HEK293 (cell line): Measurements from ENCODE around the gene MPO.

ENCODE experiments used
- CTCF ChIA-PET: fragments of 350-600 bp; formaldehyde crosslinking; extraction: SDS; loops from one replicate; lab custom pipeline; 2021; ENCODE audit warnings: antibody characterized with exemption; lab: Yijun Ruan, JAX
- POLR2A ChIA-PET: fragments of 300-600 bp; formaldehyde crosslinking; extraction: SDS; loops from one replicate; lab custom pipeline; 2020; ENCODE audit warnings: antibody characterized with exemption, inconsistent platforms; lab: Yijun Ruan, JAX
- H3K27ac ChIP-seq: fragments of 200-500 bp; sonication (Bioruptor generic); 2 replicates; pipeline ENCODE4 v1.5.1; 2014; ENCODE audit warnings: low read depth, low read length, control low read depth, inconsistent platforms; ENCODE audit errors: extremely low read depth
- H3K36me3 ChIP-seq, 2 experiments: fragments of 200-500 bp in 1 of 2; sonication (Bioruptor generic) in 1 of 2; 1 replicate in 1 of 2; 2 replicates in 1 of 2; pipeline ENCODE4 v1.5.1; 2014 to 2017; ENCODE audit warnings: inconsistent platforms in 2 of 2, low read length in 2 of 2; ENCODE audit not compliant: control insufficient read depth in 2 of 2, insufficient read depth in 1 of 2
- H3K4me1 ChIP-seq: fragments of 200-500 bp; sonication (Bioruptor generic); 2 replicates; pipeline ENCODE4 v1.5.1; 2014; ENCODE audit warnings: mild to moderate bottlenecking, low read length, inconsistent platforms; ENCODE audit not compliant: control insufficient read depth, insufficient read depth
- H3K4me3 ChIP-seq: 2 replicates; pipeline ENCODE4 v1.5.1; 2011; ENCODE audit warnings: low read depth, mild to moderate bottlenecking, control low read depth, low read length, moderate library complexity
- H3K9me3 ChIP-seq: fragments of 200-500 bp; sonication (Bioruptor generic); 2 replicates; pipeline ENCODE4 v1.5.1; 2014; ENCODE audit warnings: low read depth, low read length, inconsistent platforms; ENCODE audit not compliant: control insufficient read depth, insufficient read depth
- EGR2 ChIP-seq: fragments of 450-650 bp; formaldehyde crosslinking; IDR thresholded peaks from 2 replicates; pipeline ENCODE4 v1.5.1; 2016; ENCODE audit warnings: low read depth, missing biosample characterization, missing genetic modification characterization
- HOXD13 ChIP-seq: sonication (generic); formaldehyde crosslinking; IDR thresholded peaks from 2 replicates; pipeline ENCODE4 v1.8.0; 2022; ENCODE audit warnings: missing genetic modification reagents, borderline replicate concordance
- PRDM6 ChIP-seq: fragments of 450-650 bp; formaldehyde crosslinking; IDR thresholded peaks from 2 replicates; pipeline ENCODE4 v1.5.1; 2017; ENCODE audit warnings: missing biosample characterization, missing genetic modification characterization
- SCRT1 ChIP-seq: fragments of 450-650 bp; formaldehyde crosslinking; IDR thresholded peaks from 2 replicates; pipeline ENCODE4 v1.5.1; 2016; ENCODE audit warnings: missing biosample characterization, missing genetic modification characterization, borderline replicate concordance
- SP7 ChIP-seq: fragments of 450-650 bp; formaldehyde crosslinking; IDR thresholded peaks from 2 replicates; pipeline ENCODE4 v1.5.1; 2016; ENCODE audit warnings: missing biosample characterization, missing genetic modification characterization
- ZBTB26 ChIP-seq: fragments of 450-650 bp; formaldehyde crosslinking; optimal IDR thresholded peaks from 2 replicates; pipeline ENCODE3; 2016; ENCODE audit warnings: missing biosample characterization, mild to moderate bottlenecking, missing genetic modification characterization
- ZBTB7A ChIP-seq: fragments of 450-650 bp; formaldehyde crosslinking; IDR thresholded peaks from 2 replicates; pipeline ENCODE4 v1.5.1; 2016; ENCODE audit warnings: low read depth, missing biosample characterization, missing genetic modification characterization
- ZFHX2 ChIP-seq: fragments of 450-650 bp; formaldehyde crosslinking; conservative IDR thresholded peaks from 2 replicates; pipeline ENCODE4 v1.5.1; 2016; ENCODE audit warnings: missing biosample characterization, missing genetic modification characterization
- ZNF16 ChIP-seq: fragments of 450-650 bp; formaldehyde crosslinking; IDR thresholded peaks from 2 replicates; pipeline ENCODE4 v1.5.1; 2016; ENCODE audit warnings: low read depth, missing biosample characterization, missing genetic modification characterization
- ZNF184 ChIP-seq: fragments of 450-650 bp; IDR thresholded peaks from 2 replicates; pipeline ENCODE4 v1.5.1; 2018; ENCODE audit warnings: missing biosample characterization, mild to moderate bottlenecking, missing genetic modification characterization
- ZNF202 ChIP-seq: fragments of 450-650 bp; formaldehyde crosslinking; IDR thresholded peaks from 2 replicates; pipeline ENCODE4 v1.5.1; 2016; ENCODE audit warnings: missing biosample characterization, missing genetic modification characterization, borderline replicate concordance
- ZNF214 ChIP-seq: fragments of 450-650 bp; formaldehyde crosslinking; IDR thresholded peaks from 2 replicates; pipeline ENCODE4 v1.5.1; 2017; ENCODE audit warnings: missing biosample characterization, mild to moderate bottlenecking, missing genetic modification characterization, borderline replicate concordance
- ZNF248 ChIP-seq: fragments of 450-650 bp; formaldehyde crosslinking; IDR thresholded peaks from 2 replicates; pipeline ENCODE4 v1.5.1; 2017; ENCODE audit warnings: missing biosample characterization, missing genetic modification characterization
- ZNF274 ChIP-seq, 2 experiments: fragments of 200-500 bp in 1 of 2; fragments of 450-650 bp in 1 of 2; sonication (Bioruptor generic) in 1 of 2; formaldehyde crosslinking in 1 of 2; IDR thresholded peaks; 2 replicates each; pipeline versions ENCODE4 v1.5.1 to v1.6.1; 2014 to 2016; ENCODE audit warnings: borderline replicate concordance in 1 of 2, inconsistent platforms in 1 of 2, low read length in 1 of 2, missing biosample characterization in 1 of 2, missing genetic modification characterization in 1 of 2
- ZNF394 ChIP-seq: fragments of 450-650 bp; formaldehyde crosslinking; IDR thresholded peaks from 2 replicates; pipeline ENCODE4 v1.5.1; 2016; ENCODE audit warnings: missing biosample characterization, missing genetic modification characterization, mild to moderate bottlenecking, moderate library complexity, borderline replicate concordance
- ZNF398 ChIP-seq: fragments of 450-650 bp; formaldehyde crosslinking; IDR thresholded peaks from 2 replicates; pipeline ENCODE4 v1.5.1; 2017; ENCODE audit warnings: missing biosample characterization, missing genetic modification characterization
- ZNF501 ChIP-seq: fragments of 450-650 bp; formaldehyde crosslinking; IDR thresholded peaks from 2 replicates; pipeline ENCODE4 v1.5.1; 2016; ENCODE audit warnings: missing biosample characterization, missing genetic modification characterization
- ZNF629 ChIP-seq: fragments of 450-650 bp; formaldehyde crosslinking; IDR thresholded peaks from 2 replicates; pipeline ENCODE4 v1.5.1; 2017; ENCODE audit warnings: missing biosample characterization, missing genetic modification characterization
- ZNF654 ChIP-seq: fragments of 450-650 bp; formaldehyde crosslinking; IDR thresholded peaks from 2 replicates; pipeline ENCODE4 v1.5.1; 2016; ENCODE audit warnings: low read depth, missing biosample characterization, missing genetic modification characterization
- ZNF664 ChIP-seq: fragments of 450-650 bp; formaldehyde crosslinking; IDR thresholded peaks from 2 replicates; pipeline ENCODE4 v1.5.1; 2016; ENCODE audit warnings: missing biosample characterization, missing genetic modification characterization
- ZNF785 ChIP-seq: fragments of 450-650 bp; formaldehyde crosslinking; IDR thresholded peaks from 2 replicates; pipeline ENCODE4 v1.5.1; 2016; ENCODE audit warnings: missing biosample characterization, missing genetic modification characterization
- ZSCAN30 ChIP-seq: fragments of 450-650 bp; IDR thresholded peaks from 2 replicates; pipeline ENCODE4 v1.5.1; 2018; ENCODE audit warnings: missing biosample characterization, mild to moderate bottlenecking, missing genetic modification characterization, moderate library complexity
- ZSCAN4 ChIP-seq: fragments of 450-650 bp; formaldehyde crosslinking; IDR thresholded peaks from 2 replicates; pipeline ENCODE4 v1.5.1; 2017; ENCODE audit warnings: missing biosample characterization, missing genetic modification characterization

Gene MPO

GRCh38 chr17:58284613-58285421 lies 4.1 kb upstream of the MPO start:
- peak; percentile 62 for TF ChIP-seq ZFHX2
- TF ChIP-seq ZNF202 (tag by site-specific recombination): no peak
- TF ChIP-seq EGR2: peak; percentile 73; the same call in 1 of the 2 replicates
- peaks cover 3% of the 10 kb centered on the region; the same call in 1 of the 2 replicates for H3K4me1 ChIP-seq
- no peak overlapping the region for H3K4me3 ChIP-seq
- no peaks in the 10 kb centered on the region for H3K36me3 ChIP-seq
- ChIA-PET POLR2A (no interaction called here), CTCF (interaction anchor here (0.6 to 1.6 kb wide), 2 partner anchors 35 to 1013 kb away, joined by 3 to 8 read pairs; no protein-coding TSS in a partner anchor)
- H3K9me3 ChIP-seq: no peaks in the 10 kb centered on the region
- no peak overlapping the region for H3K27ac ChIP-seq

- ChIA-PET POLR2A (no interaction called here), CTCF (interaction anchor here (0.6 to 1.6 kb wide), 3 partner anchors 20 to 1012 kb away, joined by 3 to 8 read pairs (median 3); no protein-coding TSS in a partner anchor)
- H3K36me3 ChIP-seq: no peaks in the 10 kb centered on the region
- H3K4me1 ChIP-seq: no peaks in the 10 kb centered on the region
- no peak for TF ChIP-seq ZNF398 (tag by site-specific recombination)
- TF ChIP-seq ZSCAN4: no peak
- no peak for TF ChIP-seq PRDM6
- TF ChIP-seq ZNF184 (tag by site-specific recombination): no peak
- TF ChIP-seq ZNF654 (tag by site-specific recombination): no peak
- TF ChIP-seq ZSCAN30 (tag by site-specific recombination): no peak
- no peak for TF ChIP-seq ZBTB7A (tag by site-specific recombination)
- TF ChIP-seq ZNF664 (tag by site-specific recombination): no peak
- no peak for TF ChIP-seq SCRT1 (tag by site-specific recombination)
- no peak for TF ChIP-seq ZNF501 (tag by site-specific recombination)
- TF ChIP-seq ZNF785 (tag by site-specific recombination): no peak
- no peak for TF ChIP-seq ZNF274 (IDR thresholded peaks at IDR 0.05; ENCODE audit: low read length)
- no peak for TF ChIP-seq ZNF274 (tag by site-specific recombination; IDR thresholded peaks at IDR 0.05; ENCODE audit: borderline replicate concordance)
- TF ChIP-seq HOXD13 (CRISPR knock-in tag): no peak
- no peak for TF ChIP-seq ZNF394 (tag by site-specific recombination)
- TF ChIP-seq ZNF248 (tag by site-specific recombination): no peak
- TF ChIP-seq ZBTB26 (tag by site-specific recombination): no peak
- no peak for TF ChIP-seq ZNF16
- no peak for TF ChIP-seq ZNF629
- TF ChIP-seq SP7 (tag by site-specific recombination): no peak
- TF ChIP-seq ZNF214 (tag by site-specific recombination): no peak
- H3K27ac ChIP-seq: no peak overlapping the region
- no peak overlapping the region for H3K4me3 ChIP-seq
- no peaks in the 10 kb centered on the region for H3K9me3 ChIP-seq
Observed at GRCh38 chr17:58283674-58284612, 3.2 kb upstream of the MPO start.
